Measurements from ENCODE around the gene PELI2. TPM values are rescaled to one million over a fixed set of nuclear protein-coding genes. Genes with fewer than 3 reads are reported as not detected.

PELI2 gene
- total RNA-seq, 1 donor from 2014 or later = 27.2 TPM

GRCh38 chr14:56137849-56138248, 19.6 kb downstream of the PELI2 start:
- Histone ChIP-seq H3K36me3 (no peaks in the 10 kb centered on the region), H3K4me2 (peak overlapping the region; percentile 26), H3K9ac (no peak overlapping the region), H3F3A (ENCODE audit: low read depth) (peaks cover 32% of the 10 kb centered on the region), H2AFZ (replicated peaks) (no peak overlapping the region), H3K4me1 (peaks cover 64% of the 10 kb centered on the region), H3K79me2 (ENCODE audit: low read depth) (peaks cover 94% of the 10 kb centered on the region), H3K27me3 (no peaks in the 10 kb centered on the region), H4K20me1 (ENCODE audit: low read depth) (peaks cover 74% of the 10 kb centered on the region), H3K27ac (no peak overlapping the region), H3K4me3 (no peak overlapping the region), H3K9me3 (ENCODE audit: low read depth) (no peaks in the 10 kb centered on the region)
- peak; percentile 75 for DNase-seq (ENCODE audit: low spot score)
- no peak for TF ChIP-seq CTCF (IDR thresholded peaks at IDR 0.05)
- TF ChIP-seq EZH2phosphoT487 (IDR thresholded peaks at IDR 0.05) = no peak
- TF ChIP-seq EZH2 (IDR thresholded peaks at IDR 0.05) = no peak
- Mint-ChIP-seq H3K4me1 (peaks cover 57% of the 10 kb centered on the region), H3K36me3 (no peaks in the 10 kb centered on the region), H3K9me3 (no peaks in the 10 kb centered on the region), H3K27ac (no peak overlapping the region), H3K4me3 (peak overlapping the region; percentile 48), H3K27me3 (ENCODE audit: insufficient read depth, low read depth) (peaks cover 2% of the 10 kb centered on the region)

- peaks cover 63% of the 10 kb centered on the region for H4K20me1 ChIP-seq (ENCODE audit: low read depth)
- peaks cover 55% of the 10 kb centered on the region for H3K4me1 ChIP-seq
- Mint-ChIP-seq H3K27ac (no peak overlapping the region), H3K36me3 (no peaks in the 10 kb centered on the region), H3K4me1 (peaks cover 49% of the 10 kb centered on the region), H3K9me3 (no peaks in the 10 kb centered on the region), H3K4me3 (peak overlapping the region; percentile 23), H3K27me3 (ENCODE audit: insufficient read depth, low read depth) (peaks cover 2% of the 10 kb centered on the region)
- peaks cover 24% of the 10 kb centered on the region for H3F3A ChIP-seq (ENCODE audit: low read depth)
- no peak overlapping the region for H3K9ac ChIP-seq
- H3K9me3 ChIP-seq (ENCODE audit: low read depth) = no peaks in the 10 kb centered on the region
- no peaks in the 10 kb centered on the region for H3K27me3 ChIP-seq
- no peak overlapping the region for H2AFZ ChIP-seq (replicated peaks)
- peak; percentile 44 for DNase-seq (ENCODE audit: low spot score)
- peak overlapping the region; percentile 26 for H3K4me2 ChIP-seq
- TF ChIP-seq EZH2 (IDR thresholded peaks at IDR 0.05) (no peak), EZH2phosphoT487 (IDR thresholded peaks at IDR 0.05) (no peak), CTCF (IDR thresholded peaks at IDR 0.05) (no peak)
- H3K4me3 ChIP-seq = no peak overlapping the region
- H3K27ac ChIP-seq = no peak overlapping the region
- H3K79me2 ChIP-seq (ENCODE audit: low read depth) = peaks cover 94% of the 10 kb centered on the region
- no peaks in the 10 kb centered on the region for H3K36me3 ChIP-seq
Measured at GRCh38 chr14:56138928-56139327, 20.7 kb downstream of the PELI2 start.

- Histone ChIP-seq H3K4me1 (peaks cover 29% of the 10 kb centered on the region), H3K9me3 (ENCODE audit: low read depth) (no peaks in the 10 kb centered on the region), H3K4me2 (no peak overlapping the region), H3K36me3 (no peaks in the 10 kb centered on the region), H3K4me3 (no peak overlapping the region), H3K9ac (no peak overlapping the region), H3K27me3 (no peaks in the 10 kb centered on the region), H2AFZ (replicated peaks) (no peak overlapping the region), H3F3A (ENCODE audit: low read depth) (peaks cover 23% of the 10 kb centered on the region), H4K20me1 (ENCODE audit: low read depth) (peaks cover 29% of the 10 kb centered on the region), H3K27ac (no peak overlapping the region), H3K79me2 (ENCODE audit: low read depth) (peaks cover 94% of the 10 kb centered on the region)
- H3K36me3 Mint-ChIP-seq = peaks cover 3% of the 10 kb centered on the region
- no peaks in the 10 kb centered on the region for H3K9me3 Mint-ChIP-seq
- H3K4me1 Mint-ChIP-seq = peaks cover 33% of the 10 kb centered on the region
- no peak overlapping the region for H3K4me3 Mint-ChIP-seq
- no peak overlapping the region for H3K27ac Mint-ChIP-seq
- TF ChIP-seq CTCF (IDR thresholded peaks at IDR 0.05) = no peak
- TF ChIP-seq EZH2 (IDR thresholded peaks at IDR 0.05) = no peak
- no peak for TF ChIP-seq EZH2phosphoT487 (IDR thresholded peaks at IDR 0.05)
- no peak for DNase-seq (ENCODE audit: low spot score)
- H3K27me3 Mint-ChIP-seq (ENCODE audit: insufficient read depth, low read depth) = peaks cover 2% of the 10 kb centered on the region
Measured at GRCh38 chr14:56142314-56142713, 24.1 kb downstream of the PELI2 start.

All from neural progenitor cell (in vitro differentiated cells).